Central memory CD8-positive, alpha-beta T cell (primary cell): ENCODE results near the gene POLK.

ENCODE experiments used
- ATAC-seq: fragments of 150-1000 bp; cut with Tn5 transposase; replicated peaks from 2 replicates; pipeline ENCODE4 v1.10.0; 2022; ENCODE audit warnings: mild to moderate bottlenecking, moderate FRiP score, moderate number of reproducible peaks; ENCODE audit not compliant: poor library complexity, severe bottlenecking; ENCODE audit errors: extremely low read depth
- DNase-seq, 2 donors: peaks; one replicate each; pipeline ENCODE4 v3.0.0; 2021; ENCODE audit warnings: low spot score in 2 of 2
- H3K27ac Mint-ChIP-seq: one replicate; pipeline ENCODE4 v1.8.0; 2022; ENCODE audit warnings: low read depth, mild to moderate bottlenecking, moderate library complexity, mixed read lengths
- H3K27me3 Mint-ChIP-seq: one replicate; pipeline ENCODE4 v1.8.0; 2022; ENCODE audit warnings: mixed read lengths
- H3K36me3 Mint-ChIP-seq: one replicate; pipeline ENCODE4 v1.8.0; 2022; ENCODE audit warnings: mild to moderate bottlenecking, moderate library complexity, mixed read lengths; ENCODE audit not compliant: insufficient read depth
- H3K4me1 Mint-ChIP-seq: one replicate; pipeline ENCODE4 v1.8.0; 2022; ENCODE audit warnings: mixed read lengths
- H3K4me3 Mint-ChIP-seq: one replicate; pipeline ENCODE4 v1.8.0; 2022; ENCODE audit warnings: mild to moderate bottlenecking, moderate library complexity, mixed read lengths
- H3K9me3 Mint-ChIP-seq: one replicate; pipeline ENCODE4 v1.8.0; 2022; ENCODE audit warnings: mixed read lengths

POLK gene

DNA sequence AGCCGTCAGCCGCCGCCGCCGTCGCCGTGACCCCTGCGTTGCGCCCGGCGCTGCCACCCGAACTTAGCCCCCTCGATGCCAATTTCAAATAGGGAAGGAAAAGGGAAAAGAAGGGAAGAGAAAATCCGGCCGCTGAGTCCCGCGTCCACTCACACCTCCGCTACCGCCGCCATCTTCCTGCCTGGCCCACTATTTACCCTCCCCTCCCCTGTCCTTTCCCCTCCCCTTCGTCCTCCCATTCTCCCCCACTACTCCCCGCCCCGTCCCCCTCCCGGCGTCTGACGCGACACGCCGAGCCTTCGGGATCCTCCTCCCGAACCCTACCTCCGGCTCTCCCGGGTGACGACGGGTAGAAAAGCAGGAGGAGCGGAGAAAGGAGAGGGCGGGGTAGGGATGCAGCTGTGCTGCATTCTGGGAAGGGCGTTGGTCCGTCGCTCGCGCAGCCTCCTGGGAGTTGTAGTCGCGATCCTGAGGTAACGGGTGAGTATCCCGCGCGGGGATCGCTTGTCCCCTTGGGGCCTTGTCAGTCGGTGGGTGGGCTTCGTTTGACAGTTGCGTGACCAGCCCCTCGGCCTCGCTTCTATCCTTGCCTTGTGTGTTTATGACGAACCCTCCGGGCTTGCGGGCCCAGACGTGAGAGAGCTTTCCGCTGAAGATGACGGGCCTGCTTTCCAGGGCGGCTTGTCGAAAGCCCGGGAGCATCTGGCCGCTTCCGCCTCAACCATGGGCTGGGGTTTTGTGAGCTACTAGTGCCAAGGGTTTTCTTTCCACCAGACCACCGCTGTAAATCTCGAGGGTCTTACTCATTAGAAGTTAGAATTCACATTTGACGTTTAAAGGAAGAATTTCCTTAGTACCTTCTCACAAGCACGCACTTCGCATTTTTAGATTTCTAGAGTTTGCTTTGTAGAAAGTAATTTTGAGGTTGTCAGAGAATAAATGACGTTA lies at the start of gene POLK, which contains the start of gene CERT1:
Gene POLK (plus strand): TSS at position 457 of the 948 bp plus-strand sequence.
Gene CERT1 (minus strand): TSS at position 195 of the 948 bp plus-strand sequence. CDS start 422 bp downstream, outside the sequence.
- Mint-ChIP-seq H3K27ac (peak within 1 kb of the TSS; percentile 91), H3K4me3 (peak within 1 kb of the TSS; percentile 89), H3K4me1 (peaks cover 44% of the 10 kb centered on the region), H3K9me3 (no peaks in the 10 kb centered on the region), H3K36me3 (peaks cover 5% of the 10 kb centered on the region), H3K27me3 (no peaks in the 10 kb centered on the region)
- DNase-seq (peak; percentile 72 to 82), ATAC-seq (peak; percentile 87)

DNA sequence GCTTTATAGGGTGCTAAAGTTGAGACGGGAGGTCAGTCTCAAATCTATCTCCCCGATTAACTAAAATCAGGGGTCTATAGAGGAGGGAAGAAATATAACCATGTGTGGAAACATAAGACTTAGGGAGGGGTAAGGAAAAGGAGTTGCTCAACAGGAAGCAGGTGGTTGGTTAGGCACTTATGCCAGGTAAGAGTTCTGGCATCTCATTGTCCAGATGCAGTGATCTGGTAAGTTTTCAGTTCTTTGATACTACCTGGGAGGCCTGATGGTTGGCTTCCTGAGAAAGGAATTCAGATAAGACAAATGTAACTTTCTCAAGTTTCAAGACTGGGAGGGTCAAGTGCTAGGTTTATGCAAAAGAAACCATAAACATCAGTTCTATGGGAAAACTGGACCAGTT lies 48.0 kb upstream of the POLK start:
- H3K36me3 Mint-ChIP-seq, result peaks cover 3% of the 10 kb centered on the region
- no peak overlapping the region for H3K27ac Mint-ChIP-seq
- no peak overlapping the region for H3K4me3 Mint-ChIP-seq
- no peak for DNase-seq
- no peaks in the 10 kb centered on the region for H3K27me3 Mint-ChIP-seq
- H3K4me1 Mint-ChIP-seq, result peaks cover 61% of the 10 kb centered on the region
- H3K9me3 Mint-ChIP-seq, result peaks cover 6% of the 10 kb centered on the region
- no peak for ATAC-seq

DNA sequence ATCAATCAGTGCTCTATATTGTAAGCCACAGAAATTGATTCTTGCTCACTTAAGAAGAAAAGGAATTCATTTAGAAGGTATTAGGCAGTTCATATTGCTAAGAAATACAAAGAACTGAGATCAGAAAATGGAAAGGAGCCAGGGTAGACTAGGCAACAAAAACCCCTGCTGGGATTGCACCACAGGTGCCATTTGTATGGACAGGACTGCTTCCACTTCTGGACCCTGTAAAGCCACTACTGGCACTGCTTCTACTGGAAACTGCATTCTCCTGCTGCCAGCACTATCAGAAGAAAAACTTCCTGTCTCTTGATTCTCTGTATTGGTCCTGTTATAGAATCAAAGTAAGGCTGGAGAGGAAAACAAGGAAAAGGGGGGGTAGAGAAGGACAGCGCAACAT lies 46.2 kb upstream of the POLK start:
- Mint-ChIP-seq H3K36me3 (peaks cover 2% of the 10 kb centered on the region), H3K9me3 (peaks cover 12% of the 10 kb centered on the region), H3K27me3 (no peaks in the 10 kb centered on the region), H3K4me3 (no peak overlapping the region), H3K27ac (no peak overlapping the region), H3K4me1 (peaks cover 61% of the 10 kb centered on the region)
- ATAC-seq, result no peak
- DNase-seq, result no peak

DNA sequence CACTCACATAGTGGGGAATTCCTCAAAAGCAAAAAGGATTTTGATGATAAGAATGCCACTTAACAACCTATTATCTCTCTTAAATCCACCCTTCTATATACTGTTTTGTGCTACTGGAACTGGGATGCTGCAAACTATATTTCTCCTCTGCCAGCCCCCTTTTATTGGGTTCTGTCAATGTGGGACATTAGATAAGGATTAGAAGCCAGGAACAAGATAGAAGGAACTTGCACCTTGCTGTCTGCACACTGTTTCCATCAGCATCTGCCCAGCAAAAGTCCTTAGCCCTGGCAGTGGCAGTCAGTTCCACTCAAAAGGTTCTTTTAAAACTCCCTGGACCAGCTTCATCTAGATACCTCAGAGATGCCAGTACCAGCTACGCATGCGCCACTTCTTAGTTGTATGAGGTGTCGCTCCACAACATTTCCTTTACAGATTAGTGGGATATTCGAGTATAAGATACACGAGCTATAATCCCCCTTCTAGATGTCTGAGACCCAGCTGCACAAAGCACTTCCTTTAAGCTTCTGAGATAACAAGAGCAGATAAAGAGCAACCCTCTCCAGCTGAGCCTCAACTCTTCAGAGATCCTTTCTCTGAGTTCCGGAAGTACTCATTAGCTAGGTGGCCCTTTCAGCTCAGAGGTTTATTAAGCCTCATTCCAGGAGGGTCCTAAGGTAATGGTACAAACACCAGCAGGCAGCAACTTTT lies 45.5 kb upstream of the POLK start:
- Mint-ChIP-seq H3K4me3 (no peak overlapping the region), H3K4me1 (peaks cover 61% of the 10 kb centered on the region), H3K9me3 (peaks cover 12% of the 10 kb centered on the region), H3K27ac (no peak overlapping the region), H3K27me3 (no peaks in the 10 kb centered on the region), H3K36me3 (peaks cover 2% of the 10 kb centered on the region)
- ATAC-seq (no peak), DNase-seq (no peak)

DNA sequence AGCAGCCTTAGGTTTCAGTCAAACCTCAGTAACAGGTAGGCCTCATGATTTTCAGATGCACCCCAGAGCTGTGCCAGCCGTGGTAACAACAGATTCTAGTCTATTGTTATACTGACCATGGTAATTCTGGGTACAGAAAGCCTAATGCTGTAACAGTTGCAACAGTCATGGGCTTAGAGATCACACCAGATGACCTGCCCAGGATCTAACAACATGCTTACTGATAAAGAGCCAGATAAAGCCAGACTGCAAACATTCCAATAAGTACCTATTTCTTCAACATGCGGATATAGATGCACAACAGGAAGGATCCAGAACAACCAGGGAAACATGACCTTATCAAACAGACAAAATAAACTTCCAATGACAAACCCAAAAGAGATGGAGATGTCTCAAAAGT lies 43.1 kb upstream of the POLK start:
- H3K36me3 Mint-ChIP-seq, result peaks cover 3% of the 10 kb centered on the region
- no peaks in the 10 kb centered on the region for H3K27me3 Mint-ChIP-seq
- H3K27ac Mint-ChIP-seq, result no peak overlapping the region
- H3K4me3 Mint-ChIP-seq, result no peak overlapping the region
- ATAC-seq (no peak), DNase-seq (no peak)
- peaks cover 57% of the 10 kb centered on the region for H3K4me1 Mint-ChIP-seq
- H3K9me3 Mint-ChIP-seq, result peaks cover 8% of the 10 kb centered on the region

DNA sequence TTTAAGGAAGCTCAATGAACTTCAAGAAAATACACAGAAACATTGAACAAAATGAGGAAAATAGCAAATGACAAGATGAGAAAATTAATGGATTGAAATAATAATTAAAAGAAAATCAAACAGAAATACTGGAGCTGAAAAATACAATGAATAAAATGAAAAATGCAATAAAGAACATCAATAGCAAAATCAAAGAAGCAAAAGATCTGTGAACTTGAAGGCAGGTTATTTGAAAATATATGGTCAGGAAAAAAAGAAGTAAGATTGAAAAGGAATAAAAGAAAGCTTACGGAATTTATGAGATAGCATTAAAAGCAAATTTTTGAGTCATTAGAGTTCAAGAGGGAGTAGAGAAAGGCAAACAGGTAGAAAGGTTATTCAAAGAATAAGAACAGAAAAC lies 42.7 kb upstream of the POLK start:
- ATAC-seq (no peak), DNase-seq (no peak)
- peaks cover 8% of the 10 kb centered on the region for H3K9me3 Mint-ChIP-seq
- H3K27me3 Mint-ChIP-seq, result no peaks in the 10 kb centered on the region
- peaks cover 3% of the 10 kb centered on the region for H3K36me3 Mint-ChIP-seq
- no peak overlapping the region for H3K27ac Mint-ChIP-seq
- no peak overlapping the region for H3K4me3 Mint-ChIP-seq
- H3K4me1 Mint-ChIP-seq, result peaks cover 54% of the 10 kb centered on the region

DNA sequence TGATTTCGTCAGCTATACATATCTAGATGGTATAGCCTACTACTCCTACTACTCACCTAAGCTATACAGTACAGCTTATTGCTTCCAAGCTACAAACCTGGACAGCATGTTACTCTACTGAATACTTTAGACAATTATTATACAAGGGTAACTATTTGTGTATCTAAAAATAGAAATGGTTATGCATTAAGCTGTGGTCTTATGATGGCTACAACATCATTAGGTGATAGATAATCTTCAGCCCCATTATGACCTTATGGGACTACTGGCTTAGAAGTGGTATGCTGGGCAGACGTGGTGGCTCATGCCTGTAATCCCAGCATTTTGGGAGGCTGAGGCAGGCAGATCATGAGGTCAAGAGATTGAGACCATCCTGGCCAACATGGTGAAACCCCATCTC lies 40.5 kb upstream of the POLK start:
- H3K27me3 Mint-ChIP-seq, result no peaks in the 10 kb centered on the region
- H3K27ac Mint-ChIP-seq, result no peak overlapping the region
- H3K36me3 Mint-ChIP-seq, result peaks cover 3% of the 10 kb centered on the region
- peaks cover 39% of the 10 kb centered on the region for H3K4me1 Mint-ChIP-seq
- H3K9me3 Mint-ChIP-seq, result peaks cover 8% of the 10 kb centered on the region
- ATAC-seq, result no peak
- no peak overlapping the region for H3K4me3 Mint-ChIP-seq
- DNase-seq, result no peak

DNA sequence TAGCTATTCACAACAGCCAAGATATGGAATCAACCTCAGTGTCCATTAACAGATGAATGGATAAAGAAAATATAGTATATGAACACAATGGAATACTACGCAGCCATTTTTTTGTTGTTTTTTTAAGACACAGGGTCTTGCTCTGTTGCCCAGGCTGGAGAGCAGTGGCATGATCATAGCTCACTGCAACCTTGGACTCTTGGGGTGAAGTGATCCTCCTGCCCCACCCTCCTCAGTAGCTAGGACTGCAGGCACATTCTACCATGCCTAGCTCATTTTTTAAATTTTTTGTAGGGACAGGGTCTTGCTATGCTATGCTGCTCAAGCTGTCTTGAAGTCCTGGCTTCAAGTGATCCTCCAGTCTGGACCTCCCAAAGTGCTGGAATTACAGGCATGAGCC lies 38.7 kb upstream of the POLK start:
- no peak overlapping the region for H3K4me3 Mint-ChIP-seq
- H3K4me1 Mint-ChIP-seq, result peaks cover 34% of the 10 kb centered on the region
- H3K36me3 Mint-ChIP-seq, result peaks cover 3% of the 10 kb centered on the region
- DNase-seq, result no peak
- no peaks in the 10 kb centered on the region for H3K27me3 Mint-ChIP-seq
- no peak for ATAC-seq
- H3K9me3 Mint-ChIP-seq, result peaks cover 8% of the 10 kb centered on the region
- no peak overlapping the region for H3K27ac Mint-ChIP-seq

DNA sequence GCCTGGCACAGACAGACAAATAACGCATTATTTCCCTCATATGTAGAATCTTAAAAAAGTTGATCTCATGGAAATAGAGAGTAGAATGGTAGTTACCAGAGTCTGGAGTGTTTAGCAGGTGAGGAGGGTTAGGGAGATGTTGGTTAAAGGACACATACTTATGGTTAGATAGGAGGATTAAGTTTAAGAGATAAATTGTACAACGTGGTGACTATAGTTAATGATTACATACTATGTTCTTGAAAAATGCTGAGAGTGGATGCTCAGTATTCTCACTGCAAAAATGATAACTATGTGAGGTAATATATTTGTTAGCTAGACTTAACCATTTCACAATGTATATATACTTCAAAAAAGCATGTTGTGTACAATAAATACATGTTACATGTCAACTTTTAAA lies 38.2 kb upstream of the POLK start:
- H3K27ac Mint-ChIP-seq, result no peak overlapping the region
- H3K9me3 Mint-ChIP-seq, result peaks cover 8% of the 10 kb centered on the region
- H3K4me1 Mint-ChIP-seq, result peaks cover 37% of the 10 kb centered on the region
- no peak for ATAC-seq
- peaks cover 3% of the 10 kb centered on the region for H3K36me3 Mint-ChIP-seq
- DNase-seq, result no peak
- H3K27me3 Mint-ChIP-seq, result no peaks in the 10 kb centered on the region
- H3K4me3 Mint-ChIP-seq, result no peak overlapping the region

DNA sequence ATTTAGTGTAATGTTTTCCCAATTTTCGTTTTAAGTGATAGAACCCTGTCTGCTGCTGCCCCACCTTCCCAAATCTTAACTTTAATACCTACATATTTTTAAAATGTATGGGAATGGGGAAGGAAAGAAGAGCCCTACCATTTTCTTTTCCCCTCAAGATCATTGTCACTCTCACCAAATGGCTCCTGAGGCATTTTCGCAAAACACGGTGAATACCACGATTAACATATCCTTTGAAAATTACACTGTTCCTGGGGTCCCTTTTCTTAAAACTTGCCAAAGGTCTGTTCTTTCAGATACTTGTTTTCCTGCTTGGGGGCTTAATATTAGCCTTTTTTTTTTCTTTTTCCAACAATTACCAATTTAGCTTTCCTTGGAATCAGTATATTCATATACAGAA lies 36.3 kb upstream of the POLK start:
- H3K4me1 Mint-ChIP-seq, result peaks cover 40% of the 10 kb centered on the region
- peaks cover 2% of the 10 kb centered on the region for H3K36me3 Mint-ChIP-seq
- H3K27ac Mint-ChIP-seq, result no peak overlapping the region
- H3K27me3 Mint-ChIP-seq, result no peaks in the 10 kb centered on the region
- ATAC-seq (no peak), DNase-seq (no peak)
- no peak overlapping the region for H3K4me3 Mint-ChIP-seq
- H3K9me3 Mint-ChIP-seq, result no peaks in the 10 kb centered on the region

DNA sequence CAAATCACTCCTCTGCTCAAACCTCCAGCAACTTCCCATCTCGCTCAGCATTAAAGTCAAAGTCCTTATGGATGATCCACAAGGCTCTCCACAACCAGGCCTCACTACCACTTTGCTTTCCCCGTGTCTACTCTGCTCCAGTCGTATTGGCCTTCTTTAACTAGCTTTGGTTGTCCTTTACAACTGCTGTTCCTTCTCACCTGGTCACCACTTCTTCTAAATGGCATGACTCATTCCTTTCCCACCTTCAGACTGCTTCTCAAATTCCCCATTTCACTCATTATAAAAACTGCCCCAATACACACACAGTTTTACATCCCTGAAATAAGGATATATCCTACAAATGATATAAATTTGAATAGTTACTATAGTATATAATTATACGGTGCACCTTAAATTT lies 30.7 kb upstream of the POLK start:
- ATAC-seq (no peak), DNase-seq (no peak)
- Mint-ChIP-seq H3K4me1 (peaks cover 57% of the 10 kb centered on the region), H3K27me3 (no peaks in the 10 kb centered on the region), H3K27ac (no peak overlapping the region), H3K4me3 (no peak overlapping the region), H3K36me3 (peaks cover 6% of the 10 kb centered on the region), H3K9me3 (peaks cover 15% of the 10 kb centered on the region)

DNA sequence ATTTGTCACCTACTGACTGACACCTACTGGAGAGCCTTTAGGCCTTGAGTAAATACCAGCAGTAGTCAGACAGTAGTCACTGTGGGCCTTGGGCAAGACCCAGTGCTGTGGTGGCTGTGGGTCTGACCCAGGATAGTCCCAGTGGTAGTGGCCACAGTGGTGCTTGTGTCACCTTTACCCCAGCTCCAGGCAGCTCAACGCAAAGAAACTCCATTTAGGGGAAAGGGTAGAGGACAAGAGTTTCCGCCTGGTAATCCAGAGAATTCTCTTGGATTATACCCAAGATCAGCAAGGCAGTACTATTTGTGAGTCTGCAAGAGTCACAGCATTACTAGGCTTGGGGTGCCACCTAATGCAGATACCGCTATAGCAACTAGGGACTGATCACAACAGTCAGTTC lies 29.2 kb upstream of the POLK start:
- H3K4me1 Mint-ChIP-seq, result peaks cover 65% of the 10 kb centered on the region
- H3K27ac Mint-ChIP-seq, result no peak overlapping the region
- H3K36me3 Mint-ChIP-seq, result peaks cover 6% of the 10 kb centered on the region

DNA sequence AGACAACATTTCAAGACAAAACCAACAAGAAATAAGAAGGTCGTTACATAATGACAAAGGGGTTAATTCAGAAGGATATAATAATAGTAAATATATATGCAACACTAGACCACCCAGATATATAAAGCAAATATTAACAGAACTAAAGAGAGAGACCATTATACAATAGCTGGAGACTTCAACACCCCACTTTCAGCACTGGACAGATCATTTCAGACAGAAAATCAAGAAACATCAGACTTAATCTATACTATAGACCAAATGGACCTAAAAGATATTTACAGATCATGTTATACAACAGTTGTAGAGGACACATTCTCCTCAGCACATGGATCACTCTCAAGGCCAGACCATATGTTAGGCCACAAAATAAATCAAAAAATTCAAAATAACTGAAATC lies 27.1 kb upstream of the POLK start:
- Mint-ChIP-seq H3K27ac (no peak overlapping the region), H3K36me3 (peaks cover 6% of the 10 kb centered on the region), H3K4me3 (no peak overlapping the region), H3K27me3 (no peaks in the 10 kb centered on the region), H3K4me1 (peaks cover 76% of the 10 kb centered on the region), H3K9me3 (peaks cover 22% of the 10 kb centered on the region)
- DNase-seq (no peak), ATAC-seq (no peak)

More for the DNA sequence above, 29.2 kb upstream of the POLK start:
- Mint-ChIP-seq H3K9me3 (peaks cover 17% of the 10 kb centered on the region), H3K4me3 (no peak overlapping the region), H3K27me3 (no peaks in the 10 kb centered on the region)
- DNase-seq (no peak), ATAC-seq (no peak)
